GM10248 (cell line): ENCODE results near the gene SACS.

Experiments used
- CTCF ChIA-PET: fragments of 300-600 bp; sonication (Branson Sonifier 250); formaldehyde crosslinking; extraction: SDS; loops from one replicate; lab custom pipeline; 2021; ENCODE audit warnings: antibody characterized with exemption; lab: Yijun Ruan, JAX
- POLR2A ChIA-PET: fragments of 350-650 bp; sonication (Branson Sonifier 250); formaldehyde crosslinking; extraction: SDS; loops from one replicate; lab custom pipeline; 2020; ENCODE audit warnings: antibody characterized with exemption; lab: Yijun Ruan, JAX
- DNase-seq: peaks from one replicate; pipeline ENCODE4 v3.0.0; 2012; ENCODE audit errors: extremely low spot score
- CTCF ChIP-seq: IDR thresholded peaks from 2 replicates; pipeline ENCODE4 v1.5.1; 2012; ENCODE audit warnings: mild to moderate bottlenecking, low read depth; ENCODE audit errors: extremely low read depth, missing control alignments, control extremely low read depth

SACS gene

DNA sequence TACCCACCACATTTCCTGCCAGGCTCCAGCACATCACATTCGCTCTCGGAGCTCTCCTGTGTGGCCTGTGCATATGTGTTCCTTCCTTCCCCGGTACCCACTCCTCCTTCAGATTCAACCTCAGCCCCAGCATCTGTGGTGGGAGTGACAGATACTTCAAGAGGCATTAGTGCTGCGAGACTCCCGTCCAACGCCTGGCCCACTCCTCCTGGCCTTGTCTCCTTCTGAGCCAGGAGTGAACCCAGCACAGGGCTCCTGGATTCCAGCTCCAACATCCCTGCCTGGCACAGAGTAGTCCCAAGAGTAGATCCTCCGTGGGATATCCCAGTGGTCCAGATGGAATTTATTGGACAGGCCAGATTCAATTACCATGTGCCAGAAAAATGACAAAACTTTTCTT, 55.9 kb downstream of the SACS start:
- ChIA-PET POLR2A (no interaction called here), CTCF (no interaction called here)
- no peak for TF ChIP-seq CTCF
- DNase-seq: no peak

GRCh38 chr13:23375001-23375971, 58.2 kb downstream of the SACS start:
- POLR2A ChIA-PET: interaction anchor here (0.7 kb wide), 1 partner anchor 11 kb away, joined by 3 read pairs; no protein-coding TSS in a partner anchor
- TF ChIP-seq CTCF: peak; percentile 10
- CTCF ChIA-PET: interaction anchor here (0.7 to 1.6 kb wide), 6 partner anchors 10 to 48 kb away, joined by 3 to 5 read pairs (median 3); no protein-coding TSS in a partner anchor
- DNase-seq: peak; percentile 99

DNA sequence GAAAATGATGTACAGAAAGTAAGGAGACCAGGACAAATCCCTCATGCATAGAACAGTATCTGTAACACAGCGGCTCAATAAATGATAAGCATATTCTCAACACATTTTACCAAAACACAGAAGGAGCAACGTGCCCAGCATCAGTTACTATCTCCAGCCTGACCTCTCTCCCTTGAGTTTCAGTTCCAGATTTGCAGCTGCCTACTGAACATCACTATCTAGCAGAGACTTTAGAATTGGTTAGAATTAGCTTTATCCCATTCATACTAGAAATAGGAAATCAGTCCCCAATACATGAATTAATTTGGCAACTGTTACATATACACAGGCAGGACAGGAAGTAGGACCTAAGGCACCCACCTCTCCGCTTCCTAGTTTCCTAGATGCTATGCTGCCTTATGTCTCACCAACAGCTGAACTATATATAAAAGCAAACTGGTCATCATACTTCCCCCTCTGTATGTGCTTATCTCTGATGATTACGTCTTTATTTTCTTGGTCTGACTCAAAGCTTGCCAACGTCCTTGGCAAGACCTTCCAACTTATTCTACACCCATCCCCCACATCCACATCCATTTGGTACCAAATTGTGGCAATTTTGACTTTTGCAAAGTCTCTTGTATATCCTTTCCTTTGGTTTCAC, 61.1 kb downstream of the SACS start:
- TF ChIP-seq CTCF: no peak
- POLR2A ChIA-PET: no interaction called here
- DNase-seq: no peak
- CTCF ChIA-PET: interaction anchor here (1.0 to 2.1 kb wide), 2 partner anchors 18 to 517 kb away, joined by 3 to 4 read pairs; partner anchors contain the start of gene MIPEP

DNA sequence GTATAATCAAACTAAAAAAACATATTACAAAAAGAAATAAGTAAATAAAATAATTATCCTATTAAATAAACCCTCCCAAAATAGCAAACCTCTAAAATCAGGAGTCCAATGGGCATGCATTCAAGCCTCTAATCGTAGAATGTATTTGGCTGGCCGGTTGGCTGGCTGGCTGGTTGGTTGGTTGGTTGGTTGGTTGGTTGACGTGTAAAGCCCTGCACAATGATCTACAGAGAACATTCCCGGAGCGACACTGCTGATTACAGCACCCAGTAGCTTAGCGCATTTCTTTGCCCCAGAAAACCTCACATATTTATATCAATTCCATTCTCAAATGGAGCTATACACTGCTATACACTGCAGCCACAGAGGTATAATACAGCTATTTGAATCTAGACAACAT, 65.6 kb downstream of the SACS start:
- DNase-seq: no peak
- ChIA-PET CTCF (no interaction called here), POLR2A (no interaction called here)
- no peak for TF ChIP-seq CTCF

DNA sequence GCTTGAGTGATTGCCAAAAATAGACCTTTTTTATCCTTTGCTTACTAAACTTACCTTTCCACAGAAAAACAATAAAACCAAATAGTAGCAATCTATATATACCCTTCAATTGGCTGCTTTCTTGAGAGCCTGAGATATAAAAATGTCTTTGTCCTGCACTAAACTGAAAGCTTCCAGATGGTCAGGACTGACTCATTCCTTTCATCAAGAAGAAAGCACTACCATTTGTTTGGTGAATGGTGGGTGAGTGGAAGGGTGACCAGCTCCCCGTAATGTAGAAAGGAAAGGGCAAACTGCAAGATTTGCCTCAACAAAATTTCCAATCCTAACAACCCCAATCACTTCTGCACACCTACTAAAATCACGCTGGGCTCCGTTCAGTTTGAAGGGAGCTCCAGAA, 67.8 kb downstream of the SACS start:
- POLR2A ChIA-PET: no interaction called here
- TF ChIP-seq CTCF: no peak
- CTCF ChIA-PET: interaction anchor here (1.2 to 1.5 kb wide), 2 partner anchors 10 to 15 kb away, joined by 3 to 5 read pairs; no protein-coding TSS in a partner anchor
- no peak for DNase-seq

GRCh38 chr13:23359882-23360281, 73.6 kb downstream of the SACS start:
- no peak for DNase-seq
- TF ChIP-seq CTCF: no peak
- CTCF ChIA-PET: no interaction called here
- POLR2A ChIA-PET: interaction anchor here (0.5 kb wide), 1 partner anchor 10 kb away, joined by 4 read pairs; no protein-coding TSS in a partner anchor
